HepG2 (cell line): Measurements from ENCODE around the gene NUFIP2. TPM values are rescaled to one million over a fixed set of nuclear protein-coding genes. Genes with fewer than 3 reads are reported as not detected.

Experiments
- AKAP8 ChIP-seq: sonication (generic); formaldehyde crosslinking; IDR thresholded peaks from 2 replicates; pipeline ENCODE4 v1.5.1; 2020; ENCODE audit warnings: mild to moderate bottlenecking, missing genetic modification reagents
- ARHGAP35 ChIP-seq: sonication (generic); formaldehyde crosslinking; IDR thresholded peaks from 2 replicates; pipeline ENCODE4 v1.9.0; 2022; ENCODE audit warnings: mild to moderate bottlenecking, inconsistent platforms, moderate library complexity, missing genetic modification reagents, borderline replicate concordance
- DBP ChIP-seq: sonication (generic); formaldehyde crosslinking; IDR thresholded peaks from 2 replicates; pipeline ENCODE4 v1.4.0; 2020; ENCODE audit warnings: missing genetic modification reagents; ENCODE audit errors: not compliant biosample characterization
- JDP2 ChIP-seq: sonication (generic); formaldehyde crosslinking; IDR thresholded peaks from 2 replicates; pipeline ENCODE4 v1.8.1; 2022; ENCODE audit warnings: missing genetic modification reagents, borderline replicate concordance
- KLF16 ChIP-seq, 2 experiments: sonication (generic) in 1 of 2; formaldehyde crosslinking in 1 of 2; IDR thresholded peaks; 2 replicates each; pipeline versions ENCODE4 v1.6.1 to v1.8.0; 2016 to 2023; ENCODE audit warnings: missing genetic modification reagents in 2 of 2, missing compliant biosample characterization in 1 of 2
- MAFF ChIP-seq: IDR thresholded peaks from 2 replicates; pipeline ENCODE4 v1.6.1; 2011; ENCODE audit warnings: low read depth, low read length, improper control_type of control experiment
- NFAT5 ChIP-seq: sonication (generic); formaldehyde crosslinking; IDR thresholded peaks from 2 replicates; pipeline ENCODE4 v1.4.0; 2020; ENCODE audit warnings: missing genetic modification reagents
- REL ChIP-seq: sonication (generic); formaldehyde crosslinking; conservative IDR thresholded peaks from 2 replicates; pipeline ENCODE4 v1.8.0; 2022; ENCODE audit warnings: mild to moderate bottlenecking, missing genetic modification reagents, moderate library complexity
- SNAI1 ChIP-seq: sonication (generic); formaldehyde crosslinking; IDR thresholded peaks from 2 replicates; pipeline ENCODE4 v1.5.0; 2020; ENCODE audit warnings: mild to moderate bottlenecking, missing genetic modification reagents, borderline replicate concordance
- STAT5B ChIP-seq: sonication (generic); formaldehyde crosslinking; IDR thresholded peaks from 2 replicates; pipeline ENCODE4 v1.4.0; 2020; ENCODE audit warnings: missing genetic modification reagents
- TAF1 ChIP-seq: sonication (generic); formaldehyde crosslinking; IDR thresholded peaks from 2 replicates; pipeline ENCODE4 v1.4.0; 2020; ENCODE audit warnings: missing genetic modification reagents
- ZNF142 ChIP-seq: sonication (generic); formaldehyde crosslinking; IDR thresholded peaks from 2 replicates; pipeline ENCODE4 v1.4.0; 2020; ENCODE audit warnings: missing genetic modification reagents
- ZNF251 ChIP-seq: sonication (generic); formaldehyde crosslinking; IDR thresholded peaks from 2 replicates; pipeline ENCODE4 v1.9.0; 2021; ENCODE audit warnings: mild to moderate bottlenecking, missing genetic modification reagents
- ZNF329 ChIP-seq: sonication (generic); formaldehyde crosslinking; IDR thresholded peaks from 2 replicates; pipeline ENCODE4 v1.9.0; 2021; ENCODE audit warnings: low read depth, mild to moderate bottlenecking, missing genetic modification reagents
- ZNF441 ChIP-seq: sonication (generic); formaldehyde crosslinking; IDR thresholded peaks from 2 replicates; pipeline ENCODE4 v1.7.0; 2021; ENCODE audit warnings: missing genetic modification reagents, borderline replicate concordance
- ZNF7 ChIP-seq: IDR thresholded peaks from 2 replicates; pipeline ENCODE4 v1.6.1; 2016; ENCODE audit warnings: missing biosample characterization, missing genetic modification reagents
- ZSCAN29 ChIP-seq: sonication (generic); formaldehyde crosslinking; conservative IDR thresholded peaks from 2 replicates; pipeline ENCODE4 v1.4.0; 2020; ENCODE audit warnings: mild to moderate bottlenecking, missing genetic modification reagents
- polyA plus RNA-seq, 8 experiments: library from polyadenylated mRNA; depleted of rRNA in 3 of 8; stranded (reverse) in 7 of 8; unstranded in 1 of 8; fragments of >200 nt; fragmentation: Illumina TruSeq in 4 of 8; extraction: Trizol in 4 of 8; gene quantifications; 2 replicates each; pipeline versions ENCODE4 v1.2.1 to v1.2.3, GENCODE V29; 2011 to 2016; ENCODE audit warnings: low read depth in 4 of 8, missing spikeins in 1 of 8, mixed read lengths in 1 of 8; ENCODE audit not compliant: insufficient read depth in 1 of 8
- total RNA-seq, 5 experiments: library from RNA; depleted of rRNA; stranded (reverse); fragments of >200 nt; fragmentation: Illumina TruSeq; extraction: Trizol; gene quantifications; 2 replicates each; pipeline ENCODE4 v1.2.3, GENCODE V29; 2016; ENCODE audit warnings: low read depth in 1 of 5

The NUFIP2 gene
- total and polyA plus RNA-seq, 2 of the 13 experiments (the other 11 are each of a cell fraction or from before 2014, with no cell fraction given) = 10.3 to 30.8 TPM

- TF ChIP-seq ZNF142 (CRISPR knock-in tag) (peak; percentile 73; the same call in 1 of the 2 replicates), ZNF441 (peak; percentile 78), REL (CRISPR knock-in tag) (no peak; the same call in 1 of the 2 replicates), AKAP8 (CRISPR knock-in tag) (no peak), SNAI1 (CRISPR knock-in tag) (no peak), ARHGAP35 (CRISPR knock-in tag) (peak; percentile 81; the same call in 1 of the 2 replicates), ZNF7 (CRISPR knock-in tag) (no peak), JDP2 (CRISPR knock-in tag) (no peak), ZSCAN29 (CRISPR knock-in tag) (peak; percentile 39; the same call in 1 of the 2 replicates), STAT5B (CRISPR knock-in tag) (no peak), NFAT5 (CRISPR knock-in tag) (no peak), ZNF251 (CRISPR knock-in tag) (0 out of 2 replicates have a peak, but pooled peaks have one; percentile 42), DBP (CRISPR knock-in tag) (peak; percentile 76), MAFF (no peak), ZNF329 (CRISPR knock-in tag) (no peak), KLF16 (CRISPR knock-in tag; IDR thresholded peaks at IDR 0.05) (peak in 1 of 2 experiments; percentile 84; a peak in 1 of 4 replicates), TAF1 (CRISPR knock-in tag) (peak; percentile 99)
Observed at GRCh38 chr17:29293890-29294579, at the start of gene NUFIP2 (continued).
